VCaP (cell line): Measurements from ENCODE around the gene CD86.
"Not testable (repeated sequence)": the region's sequence is repeated elsewhere in the genome, so short reads cannot be mapped to it uniquely, and the experiment has no call there.

Experiments
- H3K27ac ChIP-seq: fragments of 450-650 bp; 2 replicates; pipeline ENCODE4 v1.5.1; 2017
- TF ChIP-seq, protein P1 (sequence below): fragments of 450-650 bp; conservative IDR thresholded peaks from 2 replicates; pipeline ENCODE4 v1.5.1; 2017; ENCODE audit warnings: mild to moderate bottlenecking, moderate library complexity

Gene CD86

GRCh38 chr3:122123850-122124249 is 68.7 kb downstream of the CD86 start:
- TF ChIP-seq, protein P1, sequence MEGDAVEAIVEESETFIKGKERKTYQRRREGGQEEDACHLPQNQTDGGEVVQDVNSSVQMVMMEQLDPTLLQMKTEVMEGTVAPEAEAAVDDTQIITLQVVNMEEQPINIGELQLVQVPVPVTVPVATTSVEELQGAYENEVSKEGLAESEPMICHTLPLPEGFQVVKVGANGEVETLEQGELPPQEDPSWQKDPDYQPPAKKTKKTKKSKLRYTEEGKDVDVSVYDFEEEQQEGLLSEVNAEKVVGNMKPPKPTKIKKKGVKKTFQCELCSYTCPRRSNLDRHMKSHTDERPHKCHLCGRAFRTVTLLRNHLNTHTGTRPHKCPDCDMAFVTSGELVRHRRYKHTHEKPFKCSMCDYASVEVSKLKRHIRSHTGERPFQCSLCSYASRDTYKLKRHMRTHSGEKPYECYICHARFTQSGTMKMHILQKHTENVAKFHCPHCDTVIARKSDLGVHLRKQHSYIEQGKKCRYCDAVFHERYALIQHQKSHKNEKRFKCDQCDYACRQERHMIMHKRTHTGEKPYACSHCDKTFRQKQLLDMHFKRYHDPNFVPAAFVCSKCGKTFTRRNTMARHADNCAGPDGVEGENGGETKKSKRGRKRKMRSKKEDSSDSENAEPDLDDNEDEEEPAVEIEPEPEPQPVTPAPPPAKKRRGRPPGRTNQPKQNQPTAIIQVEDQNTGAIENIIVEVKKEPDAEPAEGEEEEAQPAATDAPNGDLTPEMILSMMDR = no peak
- no peak overlapping the region for H3K27ac ChIP-seq

DNA sequence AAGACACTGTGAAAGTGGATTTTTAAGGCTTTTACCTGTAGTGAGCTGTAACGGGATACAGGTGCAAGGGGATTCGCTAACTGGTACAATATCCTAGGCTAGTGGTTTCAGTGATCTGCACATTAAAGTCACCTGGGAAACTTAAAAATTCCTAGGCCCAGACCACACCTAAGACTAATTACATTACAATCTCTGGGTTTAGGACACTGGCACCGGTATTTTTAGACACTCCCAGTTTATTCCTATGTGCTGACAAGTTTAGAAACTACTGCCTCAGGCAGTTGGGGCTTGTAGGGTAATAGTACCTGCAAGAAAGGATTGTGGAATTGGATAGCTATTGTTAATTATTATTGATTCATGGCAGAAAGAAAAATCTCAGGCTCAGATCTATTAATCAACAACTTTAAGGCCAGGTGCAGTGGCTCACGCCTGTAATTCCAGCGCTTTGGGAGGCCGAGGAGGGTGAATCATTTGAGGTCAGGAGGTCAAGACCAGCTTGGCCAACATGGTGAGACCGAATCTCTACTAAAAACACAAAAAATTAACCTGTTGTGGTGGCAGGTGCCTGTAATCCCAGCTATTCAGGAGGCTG is 77.9 kb downstream of the CD86 start:
- H3K27ac ChIP-seq = no peak overlapping the region
- TF ChIP-seq, protein P1 = no peak

GRCh38 chr3:122146466-122146865 is 91.3 kb downstream of the CD86 start:
- no peak overlapping the region for H3K27ac ChIP-seq
- TF ChIP-seq, protein P1 = no peak

DNA sequence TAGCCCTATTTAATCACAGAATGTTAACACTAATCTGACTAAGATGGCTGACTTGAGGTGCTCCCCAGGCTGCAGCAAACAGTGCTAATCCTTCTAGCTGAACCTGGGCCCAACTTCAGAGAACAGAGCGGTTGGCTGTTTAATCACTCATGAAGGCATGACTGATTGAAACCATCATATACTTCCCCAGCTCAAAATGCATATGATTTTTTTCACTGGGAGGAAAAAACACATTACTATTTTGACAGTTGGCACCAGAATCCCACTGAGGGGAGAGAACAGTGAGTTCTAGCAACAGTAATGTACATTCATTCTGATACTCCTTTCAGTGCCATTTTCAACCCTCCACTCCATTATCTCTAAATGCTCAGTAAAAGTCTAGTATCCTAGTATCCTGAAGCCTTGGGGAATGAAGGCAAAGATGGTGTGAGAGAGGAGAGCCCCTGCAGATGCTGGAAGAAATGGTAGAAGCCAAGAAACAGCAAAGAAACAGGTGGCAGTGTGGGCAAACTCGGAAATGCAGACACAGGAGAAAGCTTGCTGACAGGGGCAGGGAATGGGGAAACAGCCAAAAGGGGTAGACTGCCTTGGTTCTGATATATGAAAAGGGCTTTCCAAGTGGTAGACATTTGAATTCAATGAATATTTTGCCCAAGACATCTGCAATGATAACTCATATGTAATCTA is 93.9 kb downstream of the CD86 start:
- H3K27ac ChIP-seq = no peak overlapping the region
- TF ChIP-seq, protein P1 = no peak

DNA sequence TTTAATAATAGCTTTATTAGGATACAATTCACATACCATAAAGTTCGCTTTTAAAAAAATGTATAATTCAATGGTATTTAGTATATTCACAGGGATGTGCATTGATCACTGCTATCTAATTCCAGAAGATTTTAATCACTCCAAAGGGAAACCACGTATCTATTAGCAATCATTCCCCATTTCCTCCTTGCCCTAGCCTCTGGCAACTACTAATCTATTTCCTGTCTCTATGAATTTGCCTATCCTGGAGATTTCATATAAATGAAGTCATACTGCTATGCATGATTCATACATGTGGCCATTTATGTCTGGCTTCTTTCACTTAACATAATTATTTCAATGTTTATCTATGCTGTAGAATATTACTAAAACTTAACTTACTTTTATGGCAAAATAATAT is 96.3 kb downstream of the CD86 start:
- H3K27ac ChIP-seq = no peak overlapping the region
- TF ChIP-seq, protein P1 = no peak

GRCh38 chr3:122164983-122165382 is 109.8 kb downstream of the CD86 start:
- not testable (repeated sequence) for H3K27ac ChIP-seq

- TF ChIP-seq, protein P1 = no peak
- no peak overlapping the region for H3K27ac ChIP-seq
Observed at GRCh38 chr3:122167630-122168029, 112.5 kb downstream of the CD86 start.

GRCh38 chr3:122168044-122168443 is 112.9 kb downstream of the CD86 start:
- TF ChIP-seq, protein P1 = no peak
- no peak overlapping the region for H3K27ac ChIP-seq
